H1 (cell line): ENCODE data around the gene STK39. TPM values are rescaled to one million over a fixed set of nuclear protein-coding genes. Genes with fewer than 3 reads are reported as not detected.
A peak's percentile ranks its signal among the peaks of the same experiment; 100 is the strongest.

Source experiments
- CTCF ChIA-PET: fragments of 300-600 bp; sonication (Branson Sonifier 250); formaldehyde crosslinking; loops from one replicate; lab custom pipeline; 2021; ENCODE audit not compliant: partially characterized antibody; lab: Charles Lee
- POLR2A ChIA-PET: fragments of 300-600 bp; sonication (Branson Sonifier 250); formaldehyde crosslinking; loops from one replicate; lab custom pipeline; 2021; ENCODE audit warnings: inconsistent platforms; ENCODE audit not compliant: partially characterized antibody; lab: Charles Lee
- DNase-seq, 2 experiments: peaks; one replicate each; pipeline versions ENCODE4 v3.0.0 to v3.0.0-alpha.2; 2010 to 2022; ENCODE audit warnings: low spot score in 2 of 2, low read depth in 1 of 2, mixed read lengths in 1 of 2
- FAIRE-seq: peaks from 2 replicates; lab custom pipeline; 2011; peaks lifted over from hg19 to GRCh38; lab: Jason Lieb, UNC
- H2AFZ ChIP-seq: 2 replicates; pipeline ENCODE4 v1.8.1; 2012; ENCODE audit warnings: low read length, inconsistent platforms
- H2AK5ac ChIP-seq: 2 replicates; pipeline ENCODE4 v1.6.1; 2013; ENCODE audit warnings: low read depth, low read length
- H2BK120ac ChIP-seq: replicated peaks from 2 replicates; pipeline ENCODE3; 2013; ENCODE audit warnings: low read depth, low read length, inconsistent platforms
- H2BK12ac ChIP-seq: 2 replicates; pipeline ENCODE4 v1.6.1; 2013; ENCODE audit warnings: low read depth, low read length
- H2BK15ac ChIP-seq: 2 replicates; pipeline ENCODE4 v1.6.1; 2013; ENCODE audit warnings: low read length
- H2BK20ac ChIP-seq: 2 replicates; pipeline ENCODE4 v1.6.1; 2013; ENCODE audit warnings: low read length
- H2BK5ac ChIP-seq: 2 replicates; pipeline ENCODE4 v1.6.1; 2013; ENCODE audit warnings: low read depth, low read length
- H3K14ac ChIP-seq: 2 replicates; pipeline ENCODE4 v1.6.1; 2013; ENCODE audit warnings: inconsistent platforms; ENCODE audit not compliant: insufficient read length
- H3K18ac ChIP-seq: 2 replicates; pipeline ENCODE4 v1.6.1; 2013; ENCODE audit warnings: low read length; ENCODE audit errors: extremely low read depth
- H3K23ac ChIP-seq: 2 replicates; pipeline ENCODE4 v1.6.1; 2013; ENCODE audit warnings: inconsistent platforms; ENCODE audit not compliant: insufficient read length
- H3K23me2 ChIP-seq: 2 replicates; pipeline ENCODE4 v1.6.1; 2013; ENCODE audit warnings: low read depth, low read length
- H3K27ac ChIP-seq: 2 replicates; pipeline ENCODE4 v1.6.1; 2011; ENCODE audit warnings: low read depth, low read length, inconsistent platforms
- H3K27me3 ChIP-seq, 4 experiments: replicated peaks in 1 of 4; 1 replicate in 1 of 4; 2 replicates in 3 of 4; pipeline versions ENCODE4 v1.6.1 to v1.8.1; 2011 to 2013; ENCODE audit warnings: low read length in 3 of 4, mild to moderate bottlenecking in 3 of 4, inconsistent platforms in 2 of 4, mixed read lengths in 2 of 4, moderate library complexity in 1 of 4; ENCODE audit not compliant: control insufficient read depth in 3 of 4, insufficient read depth in 3 of 4; ENCODE audit errors: extremely low read depth in 1 of 4
- H3K36me3 ChIP-seq, 4 experiments: 2 replicates each; pipeline versions ENCODE4 v1.6.1 to v1.8.1; 2011 to 2013; ENCODE audit warnings: mild to moderate bottlenecking in 4 of 4, low read length in 3 of 4, moderate library complexity in 2 of 4, control low read depth in 1 of 4, inconsistent platforms in 1 of 4; ENCODE audit not compliant: insufficient read depth in 4 of 4, control insufficient read depth in 2 of 4
- H3K4ac ChIP-seq: replicated peaks from 2 replicates; pipeline ENCODE3; 2013; ENCODE audit warnings: low read length, low read depth, mixed read lengths, inconsistent platforms; ENCODE audit not compliant: insufficient read length
- H3K4me1 ChIP-seq, 4 experiments: replicated peaks in 1 of 4; 1 replicate in 1 of 4; 2 replicates in 3 of 4; pipeline versions ENCODE4 v1.6.1 to v1.8.1; 2011 to 2013; ENCODE audit warnings: low read length in 3 of 4, inconsistent platforms in 2 of 4, mixed read lengths in 1 of 4; ENCODE audit not compliant: insufficient read depth in 4 of 4, control insufficient read depth in 3 of 4
- H3K4me2 ChIP-seq, 2 experiments: 2 replicates each; pipeline versions ENCODE4 v1.6.1 to v1.8.1; 2011 to 2013; ENCODE audit warnings: low read depth in 2 of 2, low read length in 2 of 2, control low read depth in 1 of 2, inconsistent platforms in 1 of 2, mild to moderate bottlenecking in 1 of 2; ENCODE audit not compliant: insufficient read depth in 1 of 2
- H3K4me3 ChIP-seq, 4 experiments: fragments of 200-600, 300-600 bp in 1 of 4; sonication (generic), shearing (Covaris generic), sonication (Bioruptor Twin) in 1 of 4; 2 replicates each; pipeline versions ENCODE4 v1.5.1 to v1.8.1; 2011 to 2016; ENCODE audit warnings: low read length in 4 of 4, low read depth in 3 of 4, control low read depth in 2 of 4, inconsistent platforms in 2 of 4, mild to moderate bottlenecking in 2 of 4, mixed read lengths in 1 of 4, moderate library complexity in 1 of 4; ENCODE audit not compliant: insufficient read depth in 2 of 4; ENCODE audit errors: extremely low read depth in 1 of 4
- H3K56ac ChIP-seq: replicated peaks from 2 replicates; pipeline ENCODE3; 2013; ENCODE audit warnings: low read depth, mild to moderate bottlenecking, mixed read lengths, low read length, inconsistent platforms; ENCODE audit not compliant: insufficient read length
- H3K79me1 ChIP-seq: 2 replicates; pipeline ENCODE4 v1.6.1; 2013; ENCODE audit warnings: low read depth, low read length, control low read depth
- H3K79me2 ChIP-seq, 2 experiments: 2 replicates each; pipeline versions ENCODE4 v1.6.1 to v1.8.1; 2012 to 2013; ENCODE audit warnings: low read length in 2 of 2, mild to moderate bottlenecking in 2 of 2, inconsistent platforms in 1 of 2; ENCODE audit not compliant: insufficient read depth in 2 of 2, control insufficient read depth in 1 of 2
- H3K9ac ChIP-seq, 4 experiments: replicated peaks in 1 of 4; 1 replicate in 1 of 4; 2 replicates in 3 of 4; pipeline versions ENCODE4 v1.6.1 to v1.8.1; 2011 to 2013; ENCODE audit warnings: low read depth in 3 of 4, low read length in 3 of 4, control low read depth in 2 of 4, mild to moderate bottlenecking in 2 of 4, moderate library complexity in 2 of 4, inconsistent platforms in 1 of 4; ENCODE audit errors: extremely low read depth in 1 of 4
- H3K9me3 ChIP-seq, 2 experiments: 2 replicates each; pipeline versions ENCODE4 v1.6.1 to v1.8.1; 2012 to 2013; ENCODE audit warnings: mild to moderate bottlenecking in 2 of 2, moderate library complexity in 2 of 2, control low read depth in 1 of 2, inconsistent platforms in 1 of 2, low read depth in 1 of 2, low read length in 1 of 2, mixed read lengths in 1 of 2; ENCODE audit not compliant: insufficient read depth in 2 of 2
- H4K20me1 ChIP-seq, 2 experiments: replicated peaks in 1 of 2; 2 replicates each; pipeline versions ENCODE3 to v1.8.1; 2011 to 2013; ENCODE audit warnings: inconsistent platforms in 2 of 2, low read length in 2 of 2, mild to moderate bottlenecking in 1 of 2; ENCODE audit not compliant: insufficient read depth in 2 of 2, control insufficient read depth in 1 of 2
- H4K5ac ChIP-seq: 2 replicates; pipeline ENCODE4 v1.6.1; 2013; ENCODE audit warnings: low read length, low read depth, mixed read lengths, inconsistent platforms; ENCODE audit not compliant: insufficient read length
- H4K8ac ChIP-seq: 2 replicates; pipeline ENCODE4 v1.8.0; 2013; ENCODE audit warnings: mild to moderate bottlenecking, moderate library complexity, low read length, inconsistent platforms; ENCODE audit not compliant: insufficient read depth; ENCODE audit errors: extremely low read depth
- H4K91ac ChIP-seq: replicated peaks from 2 replicates; pipeline ENCODE3; 2013; ENCODE audit warnings: low read length, mixed read lengths, inconsistent platforms; ENCODE audit not compliant: insufficient read length
- EGR1 ChIP-seq: IDR thresholded peaks from 2 replicates; pipeline ENCODE4 v1.6.1; 2011; ENCODE audit warnings: low read depth, low read length, borderline replicate concordance
- FOSL1 ChIP-seq: IDR thresholded peaks from 2 replicates; pipeline ENCODE4 v1.6.1; 2011; ENCODE audit warnings: mild to moderate bottlenecking, low read depth, low read length, moderate library complexity; ENCODE audit not compliant: insufficient read depth
- GABPA ChIP-seq: IDR thresholded peaks from 2 replicates; pipeline ENCODE4 v1.6.1; 2011; ENCODE audit warnings: mild to moderate bottlenecking, low read length, moderate library complexity, borderline replicate concordance; ENCODE audit not compliant: insufficient read depth
- POLR2A ChIP-seq, 2 experiments: IDR thresholded peaks; 1 replicate in 1 of 2; 2 replicates in 1 of 2; pipeline ENCODE4 v1.6.1; 2011; ENCODE audit warnings: low read depth in 2 of 2, low read length in 2 of 2, mild to moderate bottlenecking in 2 of 2; ENCODE audit errors: control extremely low read depth in 1 of 2
- SAP30 ChIP-seq: fragments of 300-600 bp; sonication (generic); IDR thresholded peaks from 2 replicates; pipeline ENCODE4 v1.7.1; 2012; ENCODE audit warnings: low read length, moderate library complexity, mild to moderate bottlenecking, inconsistent platforms; ENCODE audit not compliant: insufficient read depth, insufficient replicate concordance
- SIX5 ChIP-seq: IDR thresholded peaks from 2 replicates; pipeline ENCODE4 v1.6.1; 2011; ENCODE audit warnings: mild to moderate bottlenecking, low read depth, low read length
- TBP ChIP-seq: IDR thresholded peaks from 2 replicates; pipeline ENCODE4 v1.6.1; 2011; ENCODE audit warnings: low read depth, low read length, improper control_type of control experiment
- ZNF274 ChIP-seq: IDR thresholded peaks from 2 replicates; pipeline ENCODE4 v1.7.0; 2012; ENCODE audit warnings: low read length, borderline replicate concordance; ENCODE audit errors: extremely low read depth
- WGBS, 2 experiments: shearing (Covaris generic) in 1 of 2; methylation state at CpG; one replicate each; pipeline versions ENCODE4 v1.1.6 to v1.1.7; 2013 to 2015; ENCODE audit warnings: low lambda C conversion rate in 2 of 2, mixed read lengths in 2 of 2, inconsistent platforms in 1 of 2, low coverage in 1 of 2, missing lambda C conversion rate in 1 of 2; ENCODE audit not compliant: insufficient replicate concordance in 2 of 2, insufficient coverage in 1 of 2, insufficient read length in 1 of 2; ENCODE audit errors: extremely low coverage in 1 of 2, missing lambda C conversion rate in 1 of 2; 5-methylcytosine and 5-hydroxymethylcytosine counted together
- polyA plus RNA-seq, 7 experiments: library from polyadenylated mRNA; depleted of rRNA in 3 of 7; stranded (reverse) in 5 of 7; unstranded in 2 of 7; fragments of >200 nt in 5 of 7; fragments of 200-250 nt in 2 of 7; gene quantifications; 1 replicate in 5 of 7; 2 replicates in 1 of 7; 4 replicates in 1 of 7; pipeline versions ENCODE4 v1.2.1 to v1.2.3, GENCODE V29; 2011 to 2013; ENCODE audit warnings: missing spikeins in 2 of 7, mixed read lengths in 2 of 7
- total RNA-seq: library from RNA; stranded (reverse); fragmentation: NEBNext Ultra II Directional; extraction: Animal tissue kit (Norgen Biotek cat#: 25700); gene quantifications from 2 replicates; pipeline ENCODE4 v1.2.1, GENCODE V29; 2021

Gene STK39
- total and polyA plus RNA-seq, 2 of the 8 experiments (the other 6 are each of a cell fraction or from before 2014, with no cell fraction given): 13.7 to 23.8 TPM

DNA sequence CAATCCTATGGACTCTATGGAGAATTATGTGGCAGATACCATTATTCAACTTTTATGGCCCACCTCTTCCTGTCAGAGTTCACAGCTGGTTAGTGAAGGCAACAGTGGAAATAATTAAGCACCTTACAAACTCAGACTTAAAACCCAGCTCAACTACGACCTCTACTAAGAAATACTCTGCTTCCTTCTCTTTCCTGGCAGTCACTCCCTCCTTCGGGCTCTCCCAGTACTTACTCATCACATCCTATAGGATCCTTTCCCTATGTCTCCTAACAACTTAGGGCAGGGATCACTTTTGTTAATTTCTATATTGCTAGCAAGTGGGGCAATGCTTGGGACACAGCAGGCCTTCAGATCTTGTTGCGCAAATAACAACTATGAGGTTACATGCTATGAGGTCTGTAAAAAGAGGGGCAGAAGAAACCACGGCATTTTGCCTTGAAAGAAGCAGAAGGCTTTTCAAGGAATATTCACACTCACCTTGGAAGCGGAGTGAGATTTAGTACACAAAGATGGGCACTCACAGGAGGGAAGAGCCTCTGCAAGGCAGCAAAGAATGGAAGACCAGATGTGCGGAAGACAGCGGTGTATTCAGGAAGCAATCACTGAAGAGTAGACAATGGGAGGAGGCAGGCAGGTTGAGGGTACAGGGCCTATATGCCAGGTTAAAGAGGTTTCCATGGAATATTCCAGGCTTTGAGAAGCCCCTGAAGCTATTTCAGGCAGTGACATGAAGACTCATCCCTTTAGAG lies 2.1 kb downstream of the STK39 start:
- Histone ChIP-seq H2AFZ (no peak overlapping the region), H4K8ac (no peak overlapping the region), H4K5ac (no peak overlapping the region), H2BK15ac (no peak overlapping the region), H2AK5ac (no peak overlapping the region), H2BK5ac (no peak overlapping the region), H4K91ac (no peak overlapping the region), H3K36me3 (no peaks in the 10 kb centered on the region), H3K27ac (no peak overlapping the region), H3K56ac (no peak overlapping the region), H3K14ac (no peak overlapping the region), H3K23me2 (peaks cover 10% of the 10 kb centered on the region; the same call in 1 of the 2 replicates), H4K20me1 (peaks cover 5 to 7% of the 10 kb centered on the region in 2 experiments), H3K23ac (no peak overlapping the region), H3K18ac (no peak overlapping the region), H3K4me1 (peaks cover 2 to 9% (median 6%) of the 10 kb centered on the region in 4 experiments; a peak in 6 of 7 replicates), H3K79me2 (peaks cover 0 to 15% of the 10 kb centered on the region in 2 experiments; a peak in 1 of 4 replicates), H3K27me3 (no peaks in the 10 kb centered on the region), H3K9me3 (no peaks in the 10 kb centered on the region), H2BK120ac (no peak overlapping the region), H3K9ac (no peak overlapping the region), H3K4me3 (no peak overlapping the region; a peak in 1 of 8 replicates), H3K4ac (no peak overlapping the region), H3K79me1 (peaks cover 2% of the 10 kb centered on the region; the same call in 1 of the 2 replicates), H2BK12ac (no peak overlapping the region), H3K4me2 (peak overlapping the region; percentile 26 to 85; a peak in 2 of 4 replicates), H2BK20ac (no peak overlapping the region)
- CTCF ChIA-PET: no interaction called here
- DNase-seq: no peak
- POLR2A ChIA-PET: interaction anchor here (1.2 kb wide), 1 partner anchor 19 kb away, joined by 3 read pairs; no protein-coding TSS in a partner anchor
- TF ChIP-seq GABPA: no peak
- TF ChIP-seq EGR1: no peak
- TF ChIP-seq TBP: no peak
- no peak for TF ChIP-seq ZNF274
- no peak for TF ChIP-seq FOSL1
- no peak for TF ChIP-seq SIX5
- no peak for TF ChIP-seq POLR2A (IDR thresholded peaks at IDR 0.05; ENCODE audit: control extremely low read depth in 1 of 2, low read depth in 2 of 2, low read length in 2 of 2)
- no peak for TF ChIP-seq SAP30
- no peak for FAIRE-seq
- WGBS, 2 experiments: 87% methylated on average over 7 of the region's 7 CpGs; no CpG with 5 or more reads in 1 of the 2 experiments
